Heart right ventricle (tissue), 16 donors: ENCODE results near the gene GAS6. TPM values are rescaled to one million over a fixed set of nuclear protein-coding genes. Genes with fewer than 3 reads are reported as not detected.
A peak's percentile ranks its signal among the peaks of the same experiment; 100 is the strongest.

Experiments used
- ATAC-seq, 8 donors: fragments of 200-7000 bp; cut with Tn5 transposase; one replicate each; pipeline ENCODE4 v1.9.1; 2020; ENCODE audit warnings: mild to moderate bottlenecking in 8 of 8, moderate library complexity in 8 of 8, moderate number of reproducible peaks in 1 of 8
- DNase-seq, 2 donors: peaks; one replicate each; pipeline ENCODE4 v3.0.0-alpha.2; 2020
- H3K27ac ChIP-seq, 10 donors: fragments of 200-600 bp; sonication (generic) in 2 of 10; one replicate each; pipeline versions ENCODE4 v1.5.0 to v1.8.0; 2020 to 2022; ENCODE audit warnings: mild to moderate bottlenecking in 3 of 10
- H3K27me3 ChIP-seq, 7 donors: fragments of 200-600 bp; one replicate each; pipeline ENCODE4 v1.8.0; 2021 to 2022; ENCODE audit warnings: mild to moderate bottlenecking in 2 of 7
- H3K36me3 ChIP-seq, 9 donors: fragments of 200-600 bp; sonication (generic) in 1 of 9; one replicate each; pipeline versions ENCODE4 v1.5.0 to v1.8.0; 2020 to 2022; ENCODE audit warnings: mild to moderate bottlenecking in 2 of 9
- H3K4me1 ChIP-seq, 9 donors: fragments of 200-600 bp; sonication (generic) in 1 of 9; one replicate each; pipeline versions ENCODE4 v1.5.0 to v1.8.0; 2020 to 2022; ENCODE audit warnings: mild to moderate bottlenecking in 4 of 9
- H3K4me3 ChIP-seq, 10 donors: fragments of 200-600 bp; sonication (generic) in 2 of 10; one replicate each; pipeline versions ENCODE4 v1.5.0 to v1.8.0; 2020 to 2022; ENCODE audit warnings: mild to moderate bottlenecking in 7 of 10, moderate library complexity in 2 of 10
- H3K9me3 ChIP-seq, 11 donors: fragments of 200-600 bp in 10 of 11; sonication (generic) in 2 of 11; one replicate each; pipeline versions ENCODE4 v1.5.0 to v1.8.0; 2013 to 2022; ENCODE audit warnings: mild to moderate bottlenecking in 2 of 11, control low read depth in 1 of 11, moderate library complexity in 1 of 11
- CTCF ChIP-seq, 9 donors: fragments of 200-600 bp; sonication (generic) in 2 of 9; IDR thresholded peaks; one replicate each; pipeline versions ENCODE4 v1.5.0 to v1.8.0; 2021 to 2022; ENCODE audit warnings: antibody characterized with exemption in 9 of 9, mild to moderate bottlenecking in 5 of 9, moderate library complexity in 1 of 9
- WGBS, 2 donors: extraction: QIAGEN DNeasy Blood & Tissue Kit; methylation state at CpG; one replicate each; pipeline ENCODE4 v1.1.7; 2013; ENCODE audit warnings: inconsistent platforms in 1 of 2; 5-methylcytosine and 5-hydroxymethylcytosine counted together
- intact Hi-C, 10 donors: fragments of 100-400 bp; cut with DNase I; formaldehyde crosslinking; loops; one replicate each; pipeline versions ENCODE4 v1.11.1 to v1.14.2; 2022
- polyA plus RNA-seq, 2 donors: library from polyadenylated mRNA; stranded (reverse); fragments of 200-250 nt; gene quantifications; one replicate each; pipeline ENCODE4 v1.2.3, GENCODE V29; 2013
- total RNA-seq, 10 donors: library from RNA; stranded (reverse); fragmentation: NEBNext Ultra II Directional in 3 of 10; extraction: Animal tissue kit (Norgen Biotek cat#: 25700) in 3 of 10; gene quantifications; one replicate each; pipeline versions ENCODE4 v1.2.1 to v1.2.4, GENCODE V29; 2021 to 2023
- donor health status: Arrhythmogenic right ventricular cardiomyopathy.
- donor health status: ischemic (EF 13 %, LVEDD 7.1; RV severe dilation, severe dysfunction).
- donor health status: healthy with polysubstance abuse.
- donor health status: DM: no; HTN: yes; CAD: no.
- donor health status: DM: no; HTN: no; CAD: no.
- donor health status: ischemic (EF 25% LVEDD 6.9; RV normal size, moderate dysfunction).
- donor health status: ischemic (EF 25% LVEDD 5.7; RV mildly dilated, moderate dysfunction).
- donor health status: healthy.
- donor health status: DM: yes; HTN: yes; CAD: no.
- donor health status: Ischemic cardiomyopathy.
- donor health status: ischemic (EF 35%, LVEDD 5.7; RV mildly dilated, moderate dysfunction).
- donor health status: nonischemic (EF 11% LVEDD 7.7; RV severe dilation, severe dysfunction).
- donor health status: DM: yes; HTN: yes; CAD: no.
- donor health status: PGD.
- donor health status: ischemic (EF 29% LVEDD 5.4; RV normal size, mild dysfunction).
- donor health status: nonischemic (EF 23%, LVEDD 6.1; RV moderate dilation, normal function).

The GAS6 gene
- total and polyA plus RNA-seq, 12 donors = 113 to 280 (median 174) TPM

DNA sequence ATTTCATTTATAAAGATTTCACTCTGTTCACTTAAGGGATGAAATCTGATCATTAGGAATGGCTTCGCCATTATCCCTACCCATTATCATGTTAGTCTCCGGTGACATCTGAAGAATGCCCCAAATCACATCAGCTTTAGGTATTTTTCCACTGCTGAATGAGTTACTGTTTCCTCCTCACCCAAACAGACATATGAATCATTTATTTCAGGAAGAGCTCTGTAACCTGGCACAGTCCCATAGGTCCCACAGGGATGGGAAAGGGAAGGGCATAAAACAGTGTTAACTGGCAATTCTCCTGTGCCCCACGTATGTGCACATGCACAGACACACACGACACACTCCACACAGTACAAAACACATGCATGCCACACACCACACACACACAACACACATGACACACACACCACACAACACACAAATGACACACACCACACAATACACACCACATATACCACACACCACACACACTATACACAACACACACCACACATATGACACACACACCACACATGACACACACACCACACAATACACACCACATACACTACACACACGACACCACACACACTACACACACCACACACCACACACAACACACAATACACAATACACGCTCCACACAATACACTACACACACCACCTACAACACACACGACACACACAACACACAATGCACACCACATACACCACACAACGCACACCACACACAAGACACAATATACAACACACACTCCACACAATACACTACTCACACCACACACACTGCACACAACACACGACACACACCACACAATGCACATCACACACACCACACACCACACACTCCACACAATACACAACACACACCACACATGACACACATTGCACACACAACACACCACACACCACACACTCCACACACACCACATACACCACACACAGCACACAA, 89.4 kb downstream of the GAS6 start:
- no peak overlapping the region for H3K4me3 ChIP-seq
- WGBS, 2 donors = 72 to 82% methylated on average over 9 of the region's 9 CpGs
- H3K36me3 ChIP-seq = peaks cover 0 to 13% (median 0%) of the 10 kb centered on the region in 9 donors
- DNase-seq = no peak
- intact Hi-C loops = no loop called here
- peaks cover 0 to 7% (median 0%) of the 10 kb centered on the region in 9 donors for H3K4me1 ChIP-seq
- H3K27me3 ChIP-seq = peaks cover 0 to 20% (median 10%) of the 10 kb centered on the region in 7 donors
- H3K27ac ChIP-seq = no peak overlapping the region
- peaks cover 0 to 16% (median 0%) of the 10 kb centered on the region in 11 donors for H3K9me3 ChIP-seq
- peak in 1 of 8 donors; percentile 26 for ATAC-seq
- TF ChIP-seq CTCF (IDR thresholded peaks at IDR 0.05) = no peak

DNA sequence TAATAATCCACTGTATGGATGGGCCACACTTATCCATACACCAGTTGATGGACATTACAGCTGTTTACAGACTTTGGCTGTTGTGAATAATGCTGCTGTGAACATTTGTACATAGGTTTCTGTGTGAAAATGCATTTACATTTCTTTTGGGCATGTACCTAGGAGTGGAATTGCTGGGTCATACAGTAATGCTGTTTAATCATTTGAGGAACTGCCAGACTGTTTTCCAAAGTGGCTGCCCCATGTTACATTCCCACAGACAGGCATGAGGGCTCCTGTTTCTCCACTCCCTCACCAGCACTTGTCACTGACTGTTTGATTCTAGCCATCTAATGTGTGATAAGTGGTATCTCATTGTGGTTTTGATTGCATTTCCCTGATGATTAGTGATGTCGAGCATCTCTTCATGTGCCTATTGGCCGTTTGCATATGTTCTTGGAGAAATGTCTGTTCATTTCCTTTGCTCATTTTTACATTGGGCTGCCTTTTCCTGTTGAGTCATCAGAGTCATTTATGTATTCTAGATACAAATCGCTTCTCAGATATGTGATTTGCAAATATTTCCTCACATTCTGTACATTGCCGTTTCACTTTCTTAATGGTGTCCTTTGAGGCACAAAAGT, 92.1 kb downstream of the GAS6 start:
- Histone ChIP-seq H3K27me3 (peaks cover 0 to 14% (median 7%) of the 10 kb centered on the region in 7 donors), H3K4me1 (peaks cover 0 to 7% (median 0%) of the 10 kb centered on the region in 9 donors), H3K4me3 (no peak overlapping the region), H3K36me3 (peaks cover 0 to 38% (median 0%) of the 10 kb centered on the region in 9 donors), H3K9me3 (peaks cover 0 to 16% (median 0%) of the 10 kb centered on the region in 11 donors), H3K27ac (peak overlapping the region in 1 of 10 donors; percentile 5)
- 40 to 48% methylated on average over 4 of the region's 4 CpGs for WGBS, 2 donors
- no peak for DNase-seq
- intact Hi-C loops = no loop called here
- no peak for ATAC-seq
- TF ChIP-seq CTCF (IDR thresholded peaks at IDR 0.05) = no peak

DNA sequence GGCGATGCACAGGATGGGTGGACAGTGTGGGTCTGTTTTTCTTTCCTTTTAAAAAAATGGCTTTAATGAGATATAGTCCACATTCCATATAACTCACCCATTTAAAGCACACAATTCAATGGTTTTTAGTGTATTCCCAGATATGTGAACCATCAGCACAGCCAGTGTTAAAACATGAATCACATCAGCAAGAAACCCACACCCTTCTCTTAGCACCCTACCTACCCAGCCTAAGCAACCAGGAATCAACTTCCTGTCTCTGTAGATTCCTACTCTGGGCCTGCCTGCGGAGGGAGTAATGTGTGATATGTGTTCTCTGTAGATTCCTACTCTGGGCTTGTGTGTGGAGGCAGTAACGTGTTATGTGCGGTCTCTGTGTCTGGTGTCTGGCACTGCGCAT, 92.9 kb downstream of the GAS6 start:
- no peak for TF ChIP-seq CTCF (IDR thresholded peaks at IDR 0.05)
- Histone ChIP-seq H3K27me3 (peaks cover 0 to 6% (median 4%) of the 10 kb centered on the region in 7 donors), H3K4me3 (no peak overlapping the region), H3K9me3 (peaks cover 0 to 16% (median 0%) of the 10 kb centered on the region in 11 donors), H3K27ac (peak overlapping the region in 1 of 10 donors; percentile 5), H3K36me3 (peaks cover 0 to 38% (median 0%) of the 10 kb centered on the region in 9 donors), H3K4me1 (peaks cover 0 to 7% (median 0%) of the 10 kb centered on the region in 9 donors)
- intact Hi-C loops = no loop called here
- 91 to 93% methylated on average over 5 of the region's 5 CpGs for WGBS, 2 donors
- DNase-seq (no peak), ATAC-seq (no peak)

Other genes with a start within 250 kb of the GAS6 start
- not detected for gene ATP4B, start 205.9 kb downstream of the GAS6 start, total RNA-seq
- gene ATP4B, start 205.9 kb downstream of the GAS6 start, polyA plus RNA-seq = under 1 TPM in 1 of 2 donors, not detected in 1; 0.01 TPM
- under 1 TPM in 6 of 10 donors, not detected in 4; 0.09 to 0.79 (median 0.22) TPM for gene GRK1, start 196.9 kb downstream of the GAS6 start, total RNA-seq
- gene GRK1, start 196.9 kb downstream of the GAS6 start, polyA plus RNA-seq = under 1 TPM; 0.01 to 0.22 TPM
- 10 to 100 TPM in 2 of 10 donors, 1 to 10 TPM in 8; 2.4 to 11.1 (median 5.5) TPM for gene TMEM255B, start 104.8 kb downstream of the GAS6 start, total RNA-seq
- 10 to 100 TPM in 1 of 2 donors, 1 to 10 TPM in 1; 8.6 to 12.9 TPM for gene TMEM255B, start 104.8 kb downstream of the GAS6 start, polyA plus RNA-seq
- gene C13orf46, start 110.0 kb upstream of the GAS6 start, total RNA-seq = under 1 TPM; 0.15 to 0.80 (median 0.23) TPM
- under 1 TPM; 0.09 to 0.37 TPM for gene C13orf46, start 110.0 kb upstream of the GAS6 start, polyA plus RNA-seq